Small intestine (tissue), 7 donors: ENCODE measurements around the gene FBXO21. TPM values are rescaled to one million over a fixed set of nuclear protein-coding genes. Genes with fewer than 3 reads are reported as not detected.
"Not testable (repeated sequence)": the region's sequence is repeated elsewhere in the genome, so short reads cannot be mapped to it uniquely, and the experiment has no call there.

Experiments used
- DNase-seq, 2 donors: peaks; one replicate each; pipeline versions ENCODE4 v3.0.0 to v3.0.0-alpha.2; 2013
- FAIRE-seq: peaks from 2 replicates; lab custom pipeline; 2012; peaks lifted over from hg19 to GRCh38; lab: Jason Lieb, UNC
- H3K27ac ChIP-seq, 3 donors: one replicate each; pipeline ENCODE4 v1.5.1; 2013; ENCODE audit warnings: low read length in 2 of 3, mild to moderate bottlenecking in 2 of 3, control low read depth in 1 of 3, inconsistent platforms in 1 of 3, low read depth in 1 of 3, moderate library complexity in 1 of 3
- H3K27me3 ChIP-seq, 3 donors: one replicate each; pipeline ENCODE4 v1.6.1; 2013; ENCODE audit warnings: low read length in 3 of 3, inconsistent platforms in 1 of 3; ENCODE audit not compliant: control insufficient read depth in 3 of 3, insufficient read depth in 3 of 3
- H3K36me3 ChIP-seq, 3 donors: one replicate each; pipeline ENCODE4 v1.6.1; 2013; ENCODE audit warnings: low read length in 3 of 3, inconsistent platforms in 1 of 3, low read depth in 1 of 3, mild to moderate bottlenecking in 1 of 3, moderate library complexity in 1 of 3; ENCODE audit not compliant: control insufficient read depth in 3 of 3, insufficient read depth in 2 of 3
- H3K4me1 ChIP-seq, 3 donors: one replicate each; pipeline ENCODE4 v1.6.1; 2013; ENCODE audit warnings: low read length in 2 of 3, inconsistent platforms in 1 of 3, low read depth in 1 of 3, mild to moderate bottlenecking in 1 of 3, moderate library complexity in 1 of 3; ENCODE audit not compliant: control insufficient read depth in 3 of 3, insufficient read depth in 2 of 3
- H3K4me3 ChIP-seq, 3 donors: one replicate each; pipeline ENCODE4 v1.5.1; 2013; ENCODE audit warnings: low read length in 3 of 3, control low read depth in 1 of 3, inconsistent platforms in 1 of 3, low read depth in 1 of 3, mild to moderate bottlenecking in 1 of 3, moderate library complexity in 1 of 3
- H3K9me3 ChIP-seq, 2 donors: one replicate each; pipeline ENCODE4 v1.6.1; 2013; ENCODE audit warnings: low read depth in 1 of 2, low read length in 1 of 2; ENCODE audit not compliant: control insufficient read depth in 2 of 2, insufficient read depth in 1 of 2
- WGBS, 3 donors: extraction: QIAGEN DNeasy Blood & Tissue Kit; methylation state at CpG; one replicate each; pipeline ENCODE4 v1.1.7; 2013; 5-methylcytosine and 5-hydroxymethylcytosine counted together
- polyA plus RNA-seq, 4 donors: library from polyadenylated mRNA; stranded (reverse) in 3 of 4; unstranded in 1 of 4; fragments of 200-250 nt in 3 of 4; fragments of 120-200 nt in 1 of 4; gene quantifications; one replicate each; pipeline versions ENCODE4 v1.2.1 to v1.2.3, GENCODE V29; 2013
- donor health status: healthy with polysubstance abuse.
- donor health status: control.
- donor health status: control.
- donor health status: Bipolar disorder and iron deficiency.
- donor health status: healthy.

The FBXO21 gene
- polyA plus RNA-seq, 4 donors, result 6.8 to 32.2 (median 12.6) TPM

GRCh38 chr12:117187421-117187820 lies 2.8 kb downstream of the FBXO21 start:
- peaks cover 2 to 17% (median 8%) of the 10 kb centered on the region in 3 donors for H3K36me3 ChIP-seq
- WGBS, 3 donors, result 24 to 43% (median 25%) methylated on average over 4 of the region's 4 CpGs
- H3K9me3 ChIP-seq, result no peaks in the 10 kb centered on the region
- DNase-seq (peak; percentile 10 to 26), FAIRE-seq (no peak)
- H3K4me3 ChIP-seq, result no peak overlapping the region
- peaks cover 0 to 5% (median 0%) of the 10 kb centered on the region in 3 donors for H3K4me1 ChIP-seq
- H3K27ac ChIP-seq, result no peak overlapping the region
- no peaks in the 10 kb centered on the region for H3K27me3 ChIP-seq

- Histone ChIP-seq H3K27ac (no peak overlapping the region), H3K36me3 (peaks cover 2 to 28% (median 23%) of the 10 kb centered on the region in 3 donors)
Measured at GRCh38 chr12:117182866-117183265, 7.4 kb downstream of the FBXO21 start.

GRCh38 chr12:117181468-117181843 lies 8.8 kb downstream of the FBXO21 start:
- not testable (repeated sequence) for H3K27me3 ChIP-seq, FAIRE-seq, H3K9me3 ChIP-seq, H3K27ac ChIP-seq, H3K4me3 ChIP-seq, H3K4me1 ChIP-seq, DNase-seq
- 88 to 98% (median 94%) methylated on average over 8 of the region's 8 CpGs for WGBS, 3 donors
- peaks cover 7 to 27% (median 25%) of the 10 kb centered on the region in 3 donors for H3K36me3 ChIP-seq

More at GRCh38 chr12:117182866-117183265, 7.4 kb downstream of the FBXO21 start:
- peaks cover 0 to 3% of the 10 kb centered on the region in 2 donors for H3K9me3 ChIP-seq
- FAIRE-seq (no peak), DNase-seq (no peak)
- no peak overlapping the region for H3K4me3 ChIP-seq
- H3K4me1 ChIP-seq, result peaks cover 0 to 5% (median 0%) of the 10 kb centered on the region in 3 donors
- no peaks in the 10 kb centered on the region for H3K27me3 ChIP-seq
- 91 to 100% (median 96%) methylated on average over 3 of the region's 3 CpGs for WGBS, 3 donors

- no peaks in the 10 kb centered on the region for H3K27me3 ChIP-seq
- no peak for FAIRE-seq
- no peak for DNase-seq
- H3K27ac ChIP-seq, result no peak overlapping the region
- H3K4me3 ChIP-seq, result no peak overlapping the region
- no peaks in the 10 kb centered on the region for H3K4me1 ChIP-seq
- peaks cover 0 to 3% of the 10 kb centered on the region in 2 donors for H3K9me3 ChIP-seq
- 75 to 90% (median 77%) methylated on average over 4 of the region's 4 CpGs for WGBS, 3 donors
- peaks cover 7 to 30% (median 29%) of the 10 kb centered on the region in 3 donors for H3K36me3 ChIP-seq
Measured at GRCh38 chr12:117180758-117181467, 9.4 kb downstream of the FBXO21 start.

GRCh38 chr12:117178745-117179144 lies 11.5 kb downstream of the FBXO21 start:
- peaks cover 17 to 35% (median 34%) of the 10 kb centered on the region in 3 donors for H3K36me3 ChIP-seq
- H3K4me3 ChIP-seq, result no peak overlapping the region
- H3K9me3 ChIP-seq, result peaks cover 0 to 3% of the 10 kb centered on the region in 2 donors
- 92 to 96% (median 94%) methylated on average over 2 of the region's 2 CpGs for WGBS, 3 donors
- H3K27ac ChIP-seq, result no peak overlapping the region
- DNase-seq (no peak), FAIRE-seq (no peak)
- H3K4me1 ChIP-seq, result no peaks in the 10 kb centered on the region
- H3K27me3 ChIP-seq, result no peaks in the 10 kb centered on the region

GRCh38 chr12:117178301-117178700 lies 12.0 kb downstream of the FBXO21 start:
- no peak for FAIRE-seq
- Histone ChIP-seq H3K27me3 (no peaks in the 10 kb centered on the region), H3K4me1 (no peaks in the 10 kb centered on the region), H3K9me3 (peaks cover 0 to 3% of the 10 kb centered on the region in 2 donors), H3K27ac (no peak overlapping the region), H3K4me3 (no peak overlapping the region), H3K36me3 (peaks cover 17 to 37% (median 34%) of the 10 kb centered on the region in 3 donors)
- no peak for DNase-seq
- 87 to 95% (median 92%) methylated on average over 10 of the region's 10 CpGs for WGBS, 3 donors

GRCh38 chr12:117172168-117172567 lies 18.1 kb downstream of the FBXO21 start:
- H3K4me3 ChIP-seq, result no peak overlapping the region
- WGBS, 3 donors, result 95 to 97% (median 97%) methylated on average over 3 of the region's 3 CpGs
- H3K27ac ChIP-seq, result no peak overlapping the region
- DNase-seq, result no peak
- no peak for FAIRE-seq
- no peaks in the 10 kb centered on the region for H3K27me3 ChIP-seq
- H3K9me3 ChIP-seq, result no peaks in the 10 kb centered on the region
- H3K36me3 ChIP-seq, result peaks cover 15 to 42% (median 26%) of the 10 kb centered on the region in 3 donors
- no peaks in the 10 kb centered on the region for H3K4me1 ChIP-seq

- DNase-seq (peak in 1 of 2 donors; percentile 3), FAIRE-seq (no peak)
- H3K4me1 ChIP-seq, result no peaks in the 10 kb centered on the region
- no peak overlapping the region for H3K4me3 ChIP-seq
- H3K9me3 ChIP-seq, result no peaks in the 10 kb centered on the region
- no peak overlapping the region for H3K27ac ChIP-seq
- WGBS, 3 donors, result 49 to 84% (median 70%) methylated on average over 2 of the region's 2 CpGs
- H3K27me3 ChIP-seq, result no peaks in the 10 kb centered on the region
- peaks cover 18 to 44% (median 28%) of the 10 kb centered on the region in 3 donors for H3K36me3 ChIP-seq
Measured at GRCh38 chr12:117171499-117172162, 18.6 kb downstream of the FBXO21 start.
